ES-I3 (cell line): Measurements from ENCODE around the gene CFAP299.

Source experiments
- H3K36me3 ChIP-seq: 2 replicates; pipeline ENCODE4 v1.6.1; 2013; ENCODE audit warnings: mild to moderate bottlenecking, low read length, control low read depth, moderate library complexity; ENCODE audit not compliant: insufficient read depth
- H3K4me1 ChIP-seq: 2 replicates; pipeline ENCODE4 v1.6.1; 2013; ENCODE audit warnings: mild to moderate bottlenecking, control low read depth, low read length; ENCODE audit not compliant: insufficient read depth
- H3K9ac ChIP-seq: 2 replicates; pipeline ENCODE4 v1.6.1; 2013; ENCODE audit warnings: low read depth, mild to moderate bottlenecking, low read length, moderate library complexity
- H3K9me3 ChIP-seq: 2 replicates; pipeline ENCODE4 v1.6.1; 2013; ENCODE audit warnings: mild to moderate bottlenecking, low read length, moderate library complexity; ENCODE audit not compliant: control insufficient read depth, insufficient read depth

The CFAP299 gene

GRCh38 chr4:80989921-80990544, 654.5 kb downstream of the CFAP299 start:
- no peaks in the 10 kb centered on the region for H3K36me3 ChIP-seq
- H3K9me3 ChIP-seq, result no peaks in the 10 kb centered on the region
- H3K4me1 ChIP-seq, result peaks cover 4% of the 10 kb centered on the region; the same call in 1 of the 2 replicates
- no peak overlapping the region for H3K9ac ChIP-seq

GRCh38 chr4:80990851-80991250, 655.3 kb downstream of the CFAP299 start:
- no peaks in the 10 kb centered on the region for H3K36me3 ChIP-seq
- H3K9me3 ChIP-seq, result no peaks in the 10 kb centered on the region
- no peak overlapping the region for H3K9ac ChIP-seq
- H3K4me1 ChIP-seq, result peaks cover 4% of the 10 kb centered on the region; the same call in 1 of the 2 replicates

- Histone ChIP-seq H3K36me3 (no peaks in the 10 kb centered on the region), H3K9me3 (no peaks in the 10 kb centered on the region), H3K4me1 (no peaks in the 10 kb centered on the region), H3K9ac (no peak overlapping the region)
These were observed 664.4 kb downstream of the CFAP299 start for GRCh38 chr4:80999943-81000342.

GRCh38 chr4:81003597-81004111, 668.1 kb downstream of the CFAP299 start:
- Histone ChIP-seq H3K36me3 (no peaks in the 10 kb centered on the region), H3K9me3 (no peaks in the 10 kb centered on the region), H3K4me1 (no peaks in the 10 kb centered on the region), H3K9ac (no peak overlapping the region)

GRCh38 chr4:81007417-81007816, 671.9 kb downstream of the CFAP299 start:
- Histone ChIP-seq H3K36me3 (no peaks in the 10 kb centered on the region), H3K9ac (no peak overlapping the region), H3K4me1 (no peaks in the 10 kb centered on the region), H3K9me3 (no peaks in the 10 kb centered on the region; the same call in 1 of the 2 replicates)
